ENCODE measurements around the gene SCOC. TPM values are rescaled to one million over a fixed set of nuclear protein-coding genes. Genes with fewer than 3 reads are reported as not detected.

SCOC gene
- total and polyA plus RNA-seq, 2 of the 4 experiments (the other 2 are of a cell fraction): 12.9 to 33.2 TPM

- H3K79me1 ChIP-seq (ENCODE audit: low read depth in 1 of 2, low read length in 2 of 2): no peaks in the 10 kb centered on the region
- H4K5ac ChIP-seq (ENCODE audit: low read depth, low read length): no peak overlapping the region
- no peak overlapping the region for H3K4me3 ChIP-seq (ENCODE audit: insufficient read depth, low read depth, low read length)
- H3K27ac ChIP-seq (ENCODE audit: insufficient read depth, low read length): no peak overlapping the region
- WGBS, 2 experiments (ENCODE audit: extremely low coverage in 2 of 2, insufficient read length in 1 of 2): no CpG with 5 or more reads among the region's 1 CpG
- peaks cover 2% of the 10 kb centered on the region; the same call in 1 of the 2 replicates for H3K9me1 ChIP-seq (ENCODE audit: insufficient read depth, low read length)
- H2AK5ac ChIP-seq (ENCODE audit: low read depth, low read length): no peak overlapping the region
- no peaks in the 10 kb centered on the region; the same call in 1 of the 2 replicates for H3K4me1 ChIP-seq (ENCODE audit: control insufficient read depth, insufficient read depth, low read length)
- no peak overlapping the region for H3K56ac ChIP-seq (ENCODE audit: extremely low read depth, insufficient read depth, low read length)
- no TSS peak for BruUV-seq (replicated peaks)
- H4K91ac ChIP-seq (ENCODE audit: insufficient read depth, low read depth, low read length): no peak overlapping the region
- no peaks in the 10 kb centered on the region for H3K9me3 ChIP-seq (ENCODE audit: control insufficient read depth, insufficient read depth, low read length)
- no peak overlapping the region for H3K4ac ChIP-seq (ENCODE audit: low read depth, low read length)
- no peak overlapping the region for H2BK20ac ChIP-seq (ENCODE audit: low read depth, low read length)
- no peak overlapping the region for H3K9ac ChIP-seq (ENCODE audit: low read depth, low read length)
- peaks cover 16% of the 10 kb centered on the region for H3K27me3 ChIP-seq (ENCODE audit: control insufficient read depth, insufficient read depth, low read length)
- no peak overlapping the region for H3K4me2 ChIP-seq (ENCODE audit: low read depth, low read length)
- ChIA-PET POLR2A (ENCODE audit: unreplicated experiment) (no interaction called here), CTCF (no interaction called here)
- no peak for ATAC-seq (ENCODE audit: low read depth)
- no peak for TF ChIP-seq MAZ (IDR thresholded peaks at IDR 0.05; ENCODE audit: borderline replicate concordance, low read depth, low read length)
- no peak for TF ChIP-seq FOS (IDR thresholded peaks at IDR 0.05; ENCODE audit: low read depth, low read length)
- no peak for TF ChIP-seq NFE2L2 (IDR thresholded peaks at IDR 0.05; ENCODE audit: low read depth, low read length)
- no peak for TF ChIP-seq SMC3 (IDR thresholded peaks at IDR 0.05; ENCODE audit: low read depth, low read length)
- no peak for TF ChIP-seq CTCF (conservative IDR thresholded peaks at IDR 0.05; ENCODE audit: low read depth, low read length)
- TF ChIP-seq MXI1 (IDR thresholded peaks at IDR 0.05; ENCODE audit: borderline replicate concordance, low read depth, low read length): no peak
- TF ChIP-seq ELK1 (IDR thresholded peaks at IDR 0.05; ENCODE audit: borderline replicate concordance, low read depth, low read length): no peak
- TF ChIP-seq MAFK (IDR thresholded peaks at IDR 0.05; ENCODE audit: low read depth, low read length): no peak
- no peak for TF ChIP-seq BHLHE40 (IDR thresholded peaks at IDR 0.05; ENCODE audit: low read depth, low read length)
- no peak for TF ChIP-seq RCOR1 (IDR thresholded peaks at IDR 0.05; ENCODE audit: insufficient replicate concordance, low read length)
- TF ChIP-seq POLR2A (IDR thresholded peaks at IDR 0.05; ENCODE audit: low read depth, low read length): no peak
- TF ChIP-seq CHD1 (IDR thresholded peaks at IDR 0.05; ENCODE audit: low read depth, low read length): no peak
- TF ChIP-seq USF2 (IDR thresholded peaks at IDR 0.05; ENCODE audit: low read depth, low read length): no peak
- no peak for TF ChIP-seq CEBPB (IDR thresholded peaks at IDR 0.05; ENCODE audit: low read depth, low read length)
- TF ChIP-seq RFX5 (IDR thresholded peaks at IDR 0.05; ENCODE audit: low read depth, low read length): no peak
- TF ChIP-seq RAD21 (IDR thresholded peaks at IDR 0.05; ENCODE audit: low read length): no peak
- no peak for DNase-seq
- intact Hi-C loops (cut with micrococcal nuclease): no loop called here
- dilution Hi-C loops (cut with HindIII; ENCODE audit: low sequenced_read_pairs, unreplicated experiment): no loop called here
- no peak overlapping the region for H3K18ac ChIP-seq (ENCODE audit: low read depth, low read length)
- no peak overlapping the region for H2BK15ac ChIP-seq (ENCODE audit: low read depth, low read length)
- no peak overlapping the region for H3K23ac ChIP-seq (ENCODE audit: low read depth, low read length)
- in situ Hi-C loops (cut with MboI; ENCODE audit: low sequenced_read_pairs): loop anchor here (10.0 to 25.0 kb wide), 3 partner anchors 340 to 782 kb away; partner anchors contain the start of gene RNF150
- no peak overlapping the region for H4K8ac ChIP-seq (ENCODE audit: low read depth in 2 of 2, low read length in 2 of 2)
- H3K14ac ChIP-seq (replicated peaks; ENCODE audit: low read depth, low read length): no peak overlapping the region
- H2BK120ac ChIP-seq (ENCODE audit: low read depth, low read length): no peak overlapping the region
- no peaks in the 10 kb centered on the region for H4K20me1 ChIP-seq (ENCODE audit: insufficient read depth, low read length)
- H3K36me3 ChIP-seq (ENCODE audit: control insufficient read depth, insufficient read depth, low read length): no peaks in the 10 kb centered on the region
- no peak overlapping the region for H2AFZ ChIP-seq (replicated peaks; ENCODE audit: low read length, poor library complexity)
- H2BK5ac ChIP-seq (ENCODE audit: low read depth, low read length, poor library complexity, severe bottlenecking): no peak overlapping the region
- H2AK9ac ChIP-seq (replicated peaks; ENCODE audit: low read depth, low read length, poor library complexity): no peak overlapping the region
Measured at GRCh38 chr4:140355288-140355687, 18.2 kb upstream of the SCOC start.
